Left ventricle myocardium inferior (tissue), 1 donor: Measurements from ENCODE around the gene IRF2. TPM values are rescaled to one million over a fixed set of nuclear protein-coding genes. Genes with fewer than 3 reads are reported as not detected.

Source experiments
- DNase-seq: peaks from one replicate; pipeline ENCODE4 v3.0.0-alpha.2; 2020
- H3K27ac ChIP-seq: fragments of 200-600 bp; replicated peaks from 2 replicates; pipeline ENCODE4 v1.8.0; 2021
- H3K27me3 ChIP-seq: fragments of 200-600 bp; 2 replicates; pipeline ENCODE4 v1.8.0; 2021; ENCODE audit warnings: low read depth
- H3K36me3 ChIP-seq: fragments of 200-600 bp; 2 replicates; pipeline ENCODE4 v1.8.0; 2021
- H3K4me1 ChIP-seq: fragments of 200-600 bp; 2 replicates; pipeline ENCODE4 v1.8.0; 2021
- H3K4me3 ChIP-seq: fragments of 200-600 bp; 2 replicates; pipeline ENCODE4 v1.8.0; 2021; ENCODE audit warnings: mild to moderate bottlenecking, moderate library complexity
- H3K9me3 ChIP-seq: fragments of 200-600 bp; replicated peaks from 2 replicates; pipeline ENCODE4 v1.8.0; 2021
- CTCF ChIP-seq: fragments of 200-600 bp; IDR thresholded peaks from 2 replicates; pipeline ENCODE4 v1.8.0; 2021; ENCODE audit warnings: antibody characterized with exemption, mild to moderate bottlenecking, borderline replicate concordance
- intact Hi-C: fragments of 100-400 bp; cut with micrococcal nuclease; formaldehyde crosslinking; loops from one replicate; pipeline ENCODE4 v1.11.0; 2022
- total RNA-seq: library from RNA; stranded (reverse); fragmentation: NEBNext Ultra II Directional; extraction: Animal tissue kit (Norgen Biotek cat#: 25700); gene quantifications from one replicate; pipeline ENCODE4 v1.2.1, GENCODE V29; 2021
- donor health status: DM: no; HTN: yes; CAD: no; lungs with severe emphysema.

Gene IRF2
- total RNA-seq, 1 donor from 2014 or later: 25.9 TPM

GRCh38 chr4:184373886-184374405, 100.4 kb downstream of the IRF2 start:
- H3K4me1 ChIP-seq: no peaks in the 10 kb centered on the region
- no peaks in the 10 kb centered on the region for H3K36me3 ChIP-seq
- no peaks in the 10 kb centered on the region for H3K27me3 ChIP-seq
- no peak for TF ChIP-seq CTCF
- intact Hi-C loops: no loop called here
- DNase-seq: no peak
- H3K4me3 ChIP-seq: no peak overlapping the region
- H3K27ac ChIP-seq: no peak overlapping the region
- no peaks in the 10 kb centered on the region for H3K9me3 ChIP-seq

GRCh38 chr4:184371390-184371787, 103.0 kb downstream of the IRF2 start:
- DNase-seq: no peak
- Histone ChIP-seq H3K27ac (no peak overlapping the region), H3K4me3 (no peak overlapping the region), H3K27me3 (no peaks in the 10 kb centered on the region), H3K4me1 (no peaks in the 10 kb centered on the region), H3K36me3 (no peaks in the 10 kb centered on the region), H3K9me3 (no peaks in the 10 kb centered on the region)
- no peak for TF ChIP-seq CTCF
- intact Hi-C loops: no loop called here

- no peaks in the 10 kb centered on the region for H3K36me3 ChIP-seq
- H3K9me3 ChIP-seq: no peaks in the 10 kb centered on the region
- intact Hi-C loops: no loop called here
- no peaks in the 10 kb centered on the region for H3K4me1 ChIP-seq
- H3K4me3 ChIP-seq: no peak overlapping the region
- no peak overlapping the region for H3K27ac ChIP-seq
- DNase-seq: no peak
- H3K27me3 ChIP-seq: no peaks in the 10 kb centered on the region
- TF ChIP-seq CTCF: no peak
Measured at GRCh38 chr4:184370711-184371389, 103.5 kb downstream of the IRF2 start.

GRCh38 chr4:184369871-184370270, 104.5 kb downstream of the IRF2 start:
- Histone ChIP-seq H3K27me3 (no peaks in the 10 kb centered on the region), H3K27ac (no peak overlapping the region), H3K4me3 (no peak overlapping the region), H3K4me1 (no peaks in the 10 kb centered on the region), H3K36me3 (no peaks in the 10 kb centered on the region), H3K9me3 (no peaks in the 10 kb centered on the region)
- no peak for DNase-seq
- intact Hi-C loops: no loop called here
- no peak for TF ChIP-seq CTCF

GRCh38 chr4:184368731-184369130, 105.6 kb downstream of the IRF2 start:
- no peak overlapping the region for H3K4me3 ChIP-seq
- no peaks in the 10 kb centered on the region for H3K27me3 ChIP-seq
- no peak for DNase-seq
- intact Hi-C loops: no loop called here
- H3K4me1 ChIP-seq: no peaks in the 10 kb centered on the region
- H3K27ac ChIP-seq: no peak overlapping the region
- no peaks in the 10 kb centered on the region for H3K36me3 ChIP-seq
- no peak for TF ChIP-seq CTCF
- no peaks in the 10 kb centered on the region for H3K9me3 ChIP-seq
